ENCODE measurements around the gene HMX3. TPM values are rescaled to one million over a fixed set of nuclear protein-coding genes. Genes with fewer than 3 reads are reported as not detected.

The HMX3 gene
- total RNA-seq, 1 experiment from 2014 or later = 15.2 TPM

- Histone ChIP-seq H3K27ac (ENCODE audit: low read length) (no peak overlapping the region), H3K36me3 (ENCODE audit: control insufficient read depth, insufficient read depth, low read length) (0 out of 2 replicates have a peak, but pooled peaks cover under 1% of the 10 kb centered on the region), H3K27me3 (ENCODE audit: control insufficient read depth, insufficient read depth, low read length) (no peaks in the 10 kb centered on the region), H3K4me1 (ENCODE audit: control insufficient read depth, insufficient read depth, low read length) (peaks cover 29% of the 10 kb centered on the region), H3K4me3 (ENCODE audit: low read depth in 2 of 2, low read length in 2 of 2) (no peak overlapping the region), H3K9me3 (ENCODE audit: control insufficient read depth, insufficient read depth, low read depth, low read length) (no peaks in the 10 kb centered on the region)
- ChIA-PET CTCF (no interaction called here), POLR2A (no interaction called here)
- intact Hi-C loops (cut with micrococcal nuclease; ENCODE audit: unreplicated experiment) (no loop called here), in situ Hi-C loops (cut with HindIII; ENCODE audit: low pct_unique_long_range_greater_than_20kb, low sequenced_read_pairs) (no loop called here)
- TF ChIP-seq SIN3A (IDR thresholded peaks at IDR 0.05; ENCODE audit: borderline replicate concordance, insufficient read depth, low read depth, low read length) = no peak
- TF ChIP-seq, protein P1, sequence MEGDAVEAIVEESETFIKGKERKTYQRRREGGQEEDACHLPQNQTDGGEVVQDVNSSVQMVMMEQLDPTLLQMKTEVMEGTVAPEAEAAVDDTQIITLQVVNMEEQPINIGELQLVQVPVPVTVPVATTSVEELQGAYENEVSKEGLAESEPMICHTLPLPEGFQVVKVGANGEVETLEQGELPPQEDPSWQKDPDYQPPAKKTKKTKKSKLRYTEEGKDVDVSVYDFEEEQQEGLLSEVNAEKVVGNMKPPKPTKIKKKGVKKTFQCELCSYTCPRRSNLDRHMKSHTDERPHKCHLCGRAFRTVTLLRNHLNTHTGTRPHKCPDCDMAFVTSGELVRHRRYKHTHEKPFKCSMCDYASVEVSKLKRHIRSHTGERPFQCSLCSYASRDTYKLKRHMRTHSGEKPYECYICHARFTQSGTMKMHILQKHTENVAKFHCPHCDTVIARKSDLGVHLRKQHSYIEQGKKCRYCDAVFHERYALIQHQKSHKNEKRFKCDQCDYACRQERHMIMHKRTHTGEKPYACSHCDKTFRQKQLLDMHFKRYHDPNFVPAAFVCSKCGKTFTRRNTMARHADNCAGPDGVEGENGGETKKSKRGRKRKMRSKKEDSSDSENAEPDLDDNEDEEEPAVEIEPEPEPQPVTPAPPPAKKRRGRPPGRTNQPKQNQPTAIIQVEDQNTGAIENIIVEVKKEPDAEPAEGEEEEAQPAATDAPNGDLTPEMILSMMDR (IDR thresholded peaks at IDR 0.05) = no peak
- TF ChIP-seq, protein P2, sequence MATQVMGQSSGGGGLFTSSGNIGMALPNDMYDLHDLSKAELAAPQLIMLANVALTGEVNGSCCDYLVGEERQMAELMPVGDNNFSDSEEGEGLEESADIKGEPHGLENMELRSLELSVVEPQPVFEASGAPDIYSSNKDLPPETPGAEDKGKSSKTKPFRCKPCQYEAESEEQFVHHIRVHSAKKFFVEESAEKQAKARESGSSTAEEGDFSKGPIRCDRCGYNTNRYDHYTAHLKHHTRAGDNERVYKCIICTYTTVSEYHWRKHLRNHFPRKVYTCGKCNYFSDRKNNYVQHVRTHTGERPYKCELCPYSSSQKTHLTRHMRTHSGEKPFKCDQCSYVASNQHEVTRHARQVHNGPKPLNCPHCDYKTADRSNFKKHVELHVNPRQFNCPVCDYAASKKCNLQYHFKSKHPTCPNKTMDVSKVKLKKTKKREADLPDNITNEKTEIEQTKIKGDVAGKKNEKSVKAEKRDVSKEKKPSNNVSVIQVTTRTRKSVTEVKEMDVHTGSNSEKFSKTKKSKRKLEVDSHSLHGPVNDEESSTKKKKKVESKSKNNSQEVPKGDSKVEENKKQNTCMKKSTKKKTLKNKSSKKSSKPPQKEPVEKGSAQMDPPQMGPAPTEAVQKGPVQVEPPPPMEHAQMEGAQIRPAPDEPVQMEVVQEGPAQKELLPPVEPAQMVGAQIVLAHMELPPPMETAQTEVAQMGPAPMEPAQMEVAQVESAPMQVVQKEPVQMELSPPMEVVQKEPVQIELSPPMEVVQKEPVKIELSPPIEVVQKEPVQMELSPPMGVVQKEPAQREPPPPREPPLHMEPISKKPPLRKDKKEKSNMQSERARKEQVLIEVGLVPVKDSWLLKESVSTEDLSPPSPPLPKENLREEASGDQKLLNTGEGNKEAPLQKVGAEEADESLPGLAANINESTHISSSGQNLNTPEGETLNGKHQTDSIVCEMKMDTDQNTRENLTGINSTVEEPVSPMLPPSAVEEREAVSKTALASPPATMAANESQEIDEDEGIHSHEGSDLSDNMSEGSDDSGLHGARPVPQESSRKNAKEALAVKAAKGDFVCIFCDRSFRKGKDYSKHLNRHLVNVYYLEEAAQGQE (IDR thresholded peaks at IDR 0.05; ENCODE audit: insufficient read depth in 1 of 2, low read depth in 2 of 2, low read length in 1 of 2) = no peak
- TF ChIP-seq POLR2AphosphoS5 (IDR thresholded peaks at IDR 0.05; ENCODE audit: low read depth, low read length) = no peak
- no peak for TF ChIP-seq TCF7L2 (IDR thresholded peaks at IDR 0.05; ENCODE audit: low read depth, low read length)
- ATAC-seq (no peak), DNase-seq (ENCODE audit: low read depth, low spot score) (no peak)
- no TSS peak for BruUV-seq (replicated peaks)
Observed at GRCh38 chr10:123143825-123144168, 8.0 kb downstream of the HMX3 start.

- DNase-seq (ENCODE audit: low read depth, low spot score) = no peak
- CTCF ChIA-PET = interaction anchor here (0.6 to 1.4 kb wide), 2 partner anchors 235 to 236 kb away, joined by 3 to 5 read pairs; no protein-coding TSS in a partner anchor
- POLR2A ChIA-PET = interaction anchor here (1.3 kb wide), 1 partner anchor 9 kb away, joined by 5 read pairs; the partner anchor contains the start of gene BUB3
- intact Hi-C loops (cut with micrococcal nuclease; ENCODE audit: unreplicated experiment) = loop anchor here (1.0 kb wide), 1 partner anchor 235 kb away; no protein-coding TSS in a partner anchor
- in situ Hi-C loops (cut with HindIII; ENCODE audit: low pct_unique_long_range_greater_than_20kb, low sequenced_read_pairs) = no loop called here
- Histone ChIP-seq H3K9me3 (ENCODE audit: control insufficient read depth, insufficient read depth, low read depth, low read length) (no peaks in the 10 kb centered on the region), H3K27me3 (ENCODE audit: control insufficient read depth, insufficient read depth, low read length) (no peaks in the 10 kb centered on the region), H3K36me3 (ENCODE audit: control insufficient read depth, insufficient read depth, low read length) (no peaks in the 10 kb centered on the region), H3K4me1 (ENCODE audit: control insufficient read depth, insufficient read depth, low read length) (peaks cover 23% of the 10 kb centered on the region), H3K4me3 (ENCODE audit: low read depth in 2 of 2, low read length in 2 of 2) (no peak overlapping the region), H3K27ac (ENCODE audit: low read length) (peak overlapping the region; percentile 4; the same call in 1 of the 2 replicates)
- TF ChIP-seq, protein P1 (IDR thresholded peaks at IDR 0.05) = peak; percentile 68
- TF ChIP-seq, protein P2 (IDR thresholded peaks at IDR 0.05; ENCODE audit: insufficient read depth in 1 of 2, low read depth in 2 of 2, low read length in 1 of 2) = no peak
- no peak for TF ChIP-seq TCF7L2 (IDR thresholded peaks at IDR 0.05; ENCODE audit: low read depth, low read length)
- BruUV-seq (replicated peaks) = no TSS peak
- peak; percentile 52 for ATAC-seq
Observed at GRCh38 chr10:123144697-123145541, 9.1 kb downstream of the HMX3 start.

All from Panc1 (cell line).